Panc1 (cell line): ENCODE data around the gene C4orf50. TPM values are rescaled to one million over a fixed set of nuclear protein-coding genes. Genes with fewer than 3 reads are reported as not detected.

Experiments
- ATAC-seq: fragments of 200-7000 bp; cut with Tn5 transposase; 2 replicates; pipeline ENCODE4 v1.9.1; 2020; ENCODE audit warnings: mild to moderate bottlenecking, moderate library complexity
- BruUV-seq: library from RNA; stranded (reverse); fragments of 400-500 nt; replicated peaks from 2 replicates; lab custom pipeline; 2021; lab: Mats Ljungman, UMichigan
- CTCF ChIA-PET: fragments of 300-600 bp; sonication (Branson Sonifier 250); formaldehyde crosslinking; loops from one replicate; lab custom pipeline; 2022; ENCODE audit warnings: antibody characterized with exemption; lab: Charles Lee
- POLR2A ChIA-PET: fragments of 300-600 bp; sonication (Branson Sonifier 250); formaldehyde crosslinking; loops from one replicate; lab custom pipeline; 2022; ENCODE audit warnings: antibody characterized with exemption; lab: Charles Lee
- DNase-seq: peaks from one replicate; pipeline ENCODE4 v3.0.0-alpha.2; 2010; ENCODE audit warnings: low read depth, low spot score
- H3K27ac ChIP-seq: 2 replicates; pipeline ENCODE4 v1.5.1; 2011; ENCODE audit warnings: mild to moderate bottlenecking, low read length, inconsistent platforms
- H3K27me3 ChIP-seq: fragments of 200-500 bp; sonication (Bioruptor generic); 2 replicates; pipeline ENCODE4 v1.6.0; 2014; ENCODE audit warnings: low read length, inconsistent platforms; ENCODE audit not compliant: control insufficient read depth, insufficient read depth
- H3K36me3 ChIP-seq: fragments of 200-500 bp; sonication (Bioruptor generic); 2 replicates; pipeline ENCODE4 v1.5.1; 2014; ENCODE audit warnings: inconsistent platforms, mild to moderate bottlenecking, low read length, moderate library complexity; ENCODE audit not compliant: control insufficient read depth, insufficient read depth
- H3K4me1 ChIP-seq: 2 replicates; pipeline ENCODE4 v1.5.1; 2011; ENCODE audit warnings: inconsistent platforms, mild to moderate bottlenecking, low read length, moderate library complexity; ENCODE audit not compliant: control insufficient read depth, insufficient read depth
- H3K4me3 ChIP-seq, 2 experiments: 2 replicates each; pipeline ENCODE4 v1.5.1; 2011 to 2012; ENCODE audit warnings: low read depth in 2 of 2, low read length in 2 of 2, mild to moderate bottlenecking in 2 of 2, inconsistent platforms in 1 of 2, moderate library complexity in 1 of 2
- H3K9me3 ChIP-seq: fragments of 200-500 bp; sonication (Bioruptor generic); 2 replicates; pipeline ENCODE4 v1.5.1; 2014; ENCODE audit warnings: low read depth, mild to moderate bottlenecking, inconsistent platforms, low read length, moderate library complexity; ENCODE audit not compliant: control insufficient read depth, insufficient read depth
- CTCF ChIP-seq: fragments of 450-650 bp; IDR thresholded peaks from 2 replicates; pipeline ENCODE4 v1.5.1; 2017; ENCODE audit warnings: mild to moderate bottlenecking
- POLR2AphosphoS5 ChIP-seq: IDR thresholded peaks from 2 replicates; pipeline ENCODE4 v1.6.1; 2012; ENCODE audit warnings: mild to moderate bottlenecking, low read depth, low read length, moderate library complexity
- REST ChIP-seq, 2 experiments: IDR thresholded peaks; 2 replicates each; pipeline ENCODE4 v1.6.1; 2011 to 2012; ENCODE audit warnings: low read depth in 2 of 2, control low read depth in 1 of 2, low read length in 1 of 2, mild to moderate bottlenecking in 1 of 2, moderate library complexity in 1 of 2; ENCODE audit not compliant: insufficient read depth in 1 of 2
- SIN3A ChIP-seq: IDR thresholded peaks from 2 replicates; pipeline ENCODE4 v1.6.1; 2012; ENCODE audit warnings: low read depth, mild to moderate bottlenecking, low read length, moderate library complexity, borderline replicate concordance; ENCODE audit not compliant: insufficient read depth
- TCF7L2 ChIP-seq: IDR thresholded peaks from 2 replicates; pipeline ENCODE4 v1.6.1; 2011; ENCODE audit warnings: mild to moderate bottlenecking, low read depth, low read length, inconsistent platforms
- in situ Hi-C: cut with HindIII; loops from 2 replicates; pipeline ENCODE4 v1.10.0; 2016; ENCODE audit warnings: low sequenced_read_pairs, low pct_unique_long_range_greater_than_20kb
- intact Hi-C: fragments of 100-400 bp; cut with micrococcal nuclease; formaldehyde crosslinking; loops from one replicate; pipeline ENCODE4 v1.10.0; 2022; ENCODE audit not compliant: unreplicated experiment
- total RNA-seq: library from RNA; stranded (reverse); gene quantifications from one replicate; pipeline ENCODE4 v1.2.1, GENCODE V29; 2021; ENCODE audit not compliant: unreplicated experiment

C4orf50 gene
- total RNA-seq, 1 experiment from 2014 or later: under 0.01 TPM

GRCh38 chr4:5908876-5909427 lies 109.3 kb downstream of the C4orf50 start:
- Histone ChIP-seq H3K27ac (no peak overlapping the region), H3K27me3 (no peaks in the 10 kb centered on the region; the same call in 1 of the 2 replicates), H3K4me3 (no peak overlapping the region), H3K4me1 (no peaks in the 10 kb centered on the region), H3K9me3 (no peaks in the 10 kb centered on the region), H3K36me3 (no peaks in the 10 kb centered on the region)
- BruUV-seq: no TSS peak
- ChIA-PET CTCF (no interaction called here), POLR2A (no interaction called here)
- TF ChIP-seq CTCF: no peak
- TF ChIP-seq TCF7L2: no peak
- TF ChIP-seq SIN3A: no peak
- TF ChIP-seq REST (IDR thresholded peaks at IDR 0.05; ENCODE audit: insufficient read depth in 1 of 2, low read depth in 2 of 2, low read length in 1 of 2): no peak
- no peak for TF ChIP-seq POLR2AphosphoS5
- intact Hi-C loops: no loop called here
- in situ Hi-C loops: no loop called here
- ATAC-seq: no peak
- no peak for DNase-seq

- intact Hi-C loops: no loop called here
- ChIA-PET CTCF (no interaction called here), POLR2A (no interaction called here)
- in situ Hi-C loops: no loop called here
- no TSS peak for BruUV-seq
- Histone ChIP-seq H3K4me1 (no peaks in the 10 kb centered on the region), H3K4me3 (no peak overlapping the region), H3K36me3 (no peaks in the 10 kb centered on the region), H3K9me3 (no peaks in the 10 kb centered on the region), H3K27me3 (no peaks in the 10 kb centered on the region; the same call in 1 of the 2 replicates), H3K27ac (no peak overlapping the region)
- ATAC-seq (no peak), DNase-seq (no peak)
- TF ChIP-seq TCF7L2 (no peak), CTCF (no peak), SIN3A (no peak), REST (IDR thresholded peaks at IDR 0.05; ENCODE audit: insufficient read depth in 1 of 2, low read depth in 2 of 2, low read length in 1 of 2) (no peak), POLR2AphosphoS5 (no peak)
Observed at GRCh38 chr4:5906191-5906590, 112.0 kb downstream of the C4orf50 start.
